Measurements from ENCODE around the gene EPHA4. TPM values are rescaled to one million over a fixed set of nuclear protein-coding genes. Genes with fewer than 3 reads are reported as not detected.

The EPHA4 gene
- total and polyA plus RNA-seq, 2 of the 4 experiments (the other 2 are of a cell fraction), result 36.9 to 132 TPM

- no peak overlapping the region for H3K4ac ChIP-seq (ENCODE audit: low read depth, low read length)
- no peak overlapping the region for H2BK5ac ChIP-seq (ENCODE audit: low read depth, low read length, poor library complexity, severe bottlenecking)
- dilution Hi-C loops (cut with HindIII; ENCODE audit: low sequenced_read_pairs, unreplicated experiment), result no loop called here
- no peaks in the 10 kb centered on the region; the same call in 1 of the 2 replicates for H3K4me1 ChIP-seq (ENCODE audit: control insufficient read depth, insufficient read depth, low read length)
- H3K27ac ChIP-seq (ENCODE audit: insufficient read depth, low read length), result no peak overlapping the region
- peaks cover 16% of the 10 kb centered on the region for H3K36me3 ChIP-seq (ENCODE audit: control insufficient read depth, insufficient read depth, low read length)
- intact Hi-C loops (cut with micrococcal nuclease), result loop anchor here (5.0 kb wide), 1 partner anchor 46 kb away; no protein-coding TSS in a partner anchor
- ChIA-PET POLR2A (ENCODE audit: unreplicated experiment) (no interaction called here), CTCF (no interaction called here)
- H2AK9ac ChIP-seq (replicated peaks; ENCODE audit: low read depth, low read length, poor library complexity), result no peak overlapping the region
- no TSS peak for BruUV-seq (replicated peaks)
- 88% methylated on average over 4 of the region's 14 CpGs; no CpG with 5 or more reads in 1 of the 2 experiments for WGBS, 2 experiments (ENCODE audit: extremely low coverage in 2 of 2, insufficient read length in 1 of 2)
- H3K23ac ChIP-seq (ENCODE audit: low read depth, low read length), result no peak overlapping the region
- in situ Hi-C loops (cut with MboI; ENCODE audit: low sequenced_read_pairs), result no loop called here
- no peaks in the 10 kb centered on the region for H3K9me3 ChIP-seq (ENCODE audit: control insufficient read depth, insufficient read depth, low read length)
- no peaks in the 10 kb centered on the region for H4K20me1 ChIP-seq (ENCODE audit: insufficient read depth, low read length)
- no peak overlapping the region for H3K14ac ChIP-seq (replicated peaks; ENCODE audit: low read depth, low read length)
- H2AFZ ChIP-seq (replicated peaks; ENCODE audit: low read length, poor library complexity), result no peak overlapping the region
- no peak overlapping the region for H4K91ac ChIP-seq (ENCODE audit: insufficient read depth, low read depth, low read length)
- ATAC-seq (ENCODE audit: low read depth) (no peak), DNase-seq (no peak)
- no peaks in the 10 kb centered on the region for H3K27me3 ChIP-seq (ENCODE audit: control insufficient read depth, insufficient read depth, low read length)
- H3K4me3 ChIP-seq (ENCODE audit: insufficient read depth, low read depth, low read length), result no peak overlapping the region
- no peak overlapping the region for H3K18ac ChIP-seq (ENCODE audit: low read depth, low read length)
- no peak overlapping the region for H4K5ac ChIP-seq (ENCODE audit: low read depth, low read length)
- H3K56ac ChIP-seq (ENCODE audit: extremely low read depth, insufficient read depth, low read length), result no peak overlapping the region
- H2BK15ac ChIP-seq (ENCODE audit: low read depth, low read length), result no peak overlapping the region
- no peak overlapping the region for H2AK5ac ChIP-seq (ENCODE audit: low read depth, low read length)
- peaks cover 10 to 13% of the 10 kb centered on the region in 2 experiments; a peak in 2 of 4 replicates for H3K79me1 ChIP-seq (ENCODE audit: low read depth in 1 of 2, low read length in 2 of 2)
- TF ChIP-seq USF2 (IDR thresholded peaks at IDR 0.05; ENCODE audit: low read depth, low read length) (no peak), RAD21 (IDR thresholded peaks at IDR 0.05; ENCODE audit: low read length) (no peak), RCOR1 (IDR thresholded peaks at IDR 0.05; ENCODE audit: insufficient replicate concordance, low read length) (no peak), FOS (IDR thresholded peaks at IDR 0.05; ENCODE audit: low read depth, low read length) (no peak), RFX5 (IDR thresholded peaks at IDR 0.05; ENCODE audit: low read depth, low read length) (no peak), BHLHE40 (IDR thresholded peaks at IDR 0.05; ENCODE audit: low read depth, low read length) (no peak), MAZ (IDR thresholded peaks at IDR 0.05; ENCODE audit: borderline replicate concordance, low read depth, low read length) (no peak), ELK1 (IDR thresholded peaks at IDR 0.05; ENCODE audit: borderline replicate concordance, low read depth, low read length) (no peak), NFE2L2 (IDR thresholded peaks at IDR 0.05; ENCODE audit: low read depth, low read length) (no peak), MAFK (IDR thresholded peaks at IDR 0.05; ENCODE audit: low read depth, low read length) (no peak), SMC3 (IDR thresholded peaks at IDR 0.05; ENCODE audit: low read depth, low read length) (no peak), POLR2A (IDR thresholded peaks at IDR 0.05; ENCODE audit: low read depth, low read length) (no peak), CEBPB (IDR thresholded peaks at IDR 0.05; ENCODE audit: low read depth, low read length) (no peak), CHD1 (IDR thresholded peaks at IDR 0.05; ENCODE audit: low read depth, low read length) (no peak), CTCF (conservative IDR thresholded peaks at IDR 0.05; ENCODE audit: low read depth, low read length) (no peak), MXI1 (IDR thresholded peaks at IDR 0.05; ENCODE audit: borderline replicate concordance, low read depth, low read length) (no peak)
- no peak overlapping the region for H4K8ac ChIP-seq (ENCODE audit: low read depth in 2 of 2, low read length in 2 of 2)
- H3K9ac ChIP-seq (ENCODE audit: low read depth, low read length), result no peak overlapping the region
- H2BK20ac ChIP-seq (ENCODE audit: low read depth, low read length), result no peak overlapping the region
- no peak overlapping the region for H2BK120ac ChIP-seq (ENCODE audit: low read depth, low read length)
- no peak overlapping the region for H3K4me2 ChIP-seq (ENCODE audit: low read depth, low read length)
- H3K9me1 ChIP-seq (ENCODE audit: insufficient read depth, low read length), result no peaks in the 10 kb centered on the region; the same call in 1 of the 2 replicates
Observed at GRCh38 chr2:221563270-221563985, 8.7 kb downstream of the EPHA4 start.
